ENCODE results near the gene AMBN.

DNA sequence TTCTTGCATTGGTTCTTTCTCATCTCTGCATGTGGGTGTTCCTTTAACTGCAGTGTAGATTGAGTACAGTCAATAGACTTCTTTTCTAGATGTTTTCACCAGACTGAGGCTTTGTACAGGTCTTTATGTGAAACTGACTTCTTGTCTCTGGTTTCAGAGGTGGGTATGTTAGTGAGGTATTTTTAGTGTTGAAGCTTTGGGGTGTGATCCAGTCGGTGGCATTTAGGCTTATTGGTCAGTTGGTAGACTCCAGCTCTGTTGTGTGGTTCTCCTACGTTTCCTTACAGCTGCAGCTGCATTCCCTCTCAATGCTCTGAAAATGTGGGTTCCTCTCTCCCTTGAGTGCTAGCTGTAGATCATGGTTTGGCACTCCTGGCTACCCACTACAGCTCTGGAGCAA is 21.3 kb upstream of the AMBN start:
- TF ChIP-seq, protein P1, sequence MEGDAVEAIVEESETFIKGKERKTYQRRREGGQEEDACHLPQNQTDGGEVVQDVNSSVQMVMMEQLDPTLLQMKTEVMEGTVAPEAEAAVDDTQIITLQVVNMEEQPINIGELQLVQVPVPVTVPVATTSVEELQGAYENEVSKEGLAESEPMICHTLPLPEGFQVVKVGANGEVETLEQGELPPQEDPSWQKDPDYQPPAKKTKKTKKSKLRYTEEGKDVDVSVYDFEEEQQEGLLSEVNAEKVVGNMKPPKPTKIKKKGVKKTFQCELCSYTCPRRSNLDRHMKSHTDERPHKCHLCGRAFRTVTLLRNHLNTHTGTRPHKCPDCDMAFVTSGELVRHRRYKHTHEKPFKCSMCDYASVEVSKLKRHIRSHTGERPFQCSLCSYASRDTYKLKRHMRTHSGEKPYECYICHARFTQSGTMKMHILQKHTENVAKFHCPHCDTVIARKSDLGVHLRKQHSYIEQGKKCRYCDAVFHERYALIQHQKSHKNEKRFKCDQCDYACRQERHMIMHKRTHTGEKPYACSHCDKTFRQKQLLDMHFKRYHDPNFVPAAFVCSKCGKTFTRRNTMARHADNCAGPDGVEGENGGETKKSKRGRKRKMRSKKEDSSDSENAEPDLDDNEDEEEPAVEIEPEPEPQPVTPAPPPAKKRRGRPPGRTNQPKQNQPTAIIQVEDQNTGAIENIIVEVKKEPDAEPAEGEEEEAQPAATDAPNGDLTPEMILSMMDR (IDR thresholded peaks at IDR 0.05; ENCODE audit: borderline replicate concordance, extremely low read depth, low read length, poor library complexity, severe bottlenecking) = no peak
- no peak for TF ChIP-seq EZH2 (IDR thresholded peaks at IDR 0.05; ENCODE audit: borderline replicate concordance, low read depth, low read length, severe bottlenecking)
